Epithelial cell of proximal tubule (primary cell): ENCODE data around the gene TAF9. TPM values are rescaled to one million over a fixed set of nuclear protein-coding genes. Genes with fewer than 3 reads are reported as not detected.
A peak's percentile ranks its signal among the peaks of the same experiment; 100 is the strongest.

Source experiments
- DNase-seq: peaks from one replicate; pipeline ENCODE4 v3.0.0-alpha.2; 2011; ENCODE audit warnings: low read depth
- H3K4me3 ChIP-seq: 2 replicates; pipeline ENCODE4 v1.5.1; 2011; ENCODE audit warnings: low read depth, mild to moderate bottlenecking, low read length
- CTCF ChIP-seq: conservative IDR thresholded peaks from 2 replicates; pipeline ENCODE4 v1.5.1; 2012; ENCODE audit warnings: low read depth, mild to moderate bottlenecking, low read length
- total RNA-seq: library from RNA; depleted of rRNA; stranded (reverse); fragments of >200 nt; gene quantifications from 2 replicates; pipeline ENCODE4 v1.2.3, GENCODE V29; 2015

Gene TAF9
- 34.5 and 79.5 TPM in 2 replicates for total RNA-seq

GRCh38 chr5:69369340-69370121, at the start of gene TAF9, which contains the start of the genes AK6 and RAD17:
TSS of gene TAF9 (minus strand) at chr5:69369520. CDS start at chr5:69365737, 3,783 bp downstream.
TSS of gene AK6 (minus strand) at chr5:69369520. CDS start at chr5:69369490, 30 bp downstream.
TSS of gene RAD17 (plus strand) at chr5:69369818. CDS start at chr5:69372209, 2,391 bp downstream.
- DNase-seq: peak; percentile 61
- no peak for TF ChIP-seq CTCF
- peak within 1 kb of the TSS; percentile 91 for H3K4me3 ChIP-seq

- no peak for DNase-seq
- no peak overlapping the region for H3K4me3 ChIP-seq
- TF ChIP-seq CTCF: no peak
Measured at GRCh38 chr5:69418554-69418953, 49.2 kb upstream of the TAF9 start.

GRCh38 chr5:69416699-69417098, 47.4 kb upstream of the TAF9 start:
- no peak for TF ChIP-seq CTCF
- no peak overlapping the region for H3K4me3 ChIP-seq
- DNase-seq: no peak

- TF ChIP-seq CTCF: no peak
- no peak for DNase-seq
- H3K4me3 ChIP-seq: peak overlapping the region; percentile 96
Measured at GRCh38 chr5:69416180-69416579, 46.9 kb upstream of the TAF9 start.

- peak overlapping the region; percentile 96 for H3K4me3 ChIP-seq
- DNase-seq: no peak
- no peak for TF ChIP-seq CTCF
Measured at GRCh38 chr5:69415584-69415958, 46.3 kb upstream of the TAF9 start.

- TF ChIP-seq CTCF: peak; percentile 53
- no peak for DNase-seq
- peak within 1 kb of the TSS; percentile 96 for H3K4me3 ChIP-seq
Measured at GRCh38 chr5:69414885-69415583, 45.7 kb upstream of the TAF9 start, which contains the start of gene MARVELD2. TSS of gene MARVELD2 (plus strand) at chr5:69415116. CDS start at chr5:69419386, 4,270 bp downstream.
